Measurements from ENCODE around the gene LRIT3. TPM values are rescaled to one million over a fixed set of nuclear protein-coding genes. Genes with fewer than 3 reads are reported as not detected.

LRIT3 gene
- total and polyA plus RNA-seq, 2 of the 8 experiments (the other 6 are each of a cell fraction or from before 2014, with no cell fraction given): 0.11 TPM; not detected in 1

DNA sequence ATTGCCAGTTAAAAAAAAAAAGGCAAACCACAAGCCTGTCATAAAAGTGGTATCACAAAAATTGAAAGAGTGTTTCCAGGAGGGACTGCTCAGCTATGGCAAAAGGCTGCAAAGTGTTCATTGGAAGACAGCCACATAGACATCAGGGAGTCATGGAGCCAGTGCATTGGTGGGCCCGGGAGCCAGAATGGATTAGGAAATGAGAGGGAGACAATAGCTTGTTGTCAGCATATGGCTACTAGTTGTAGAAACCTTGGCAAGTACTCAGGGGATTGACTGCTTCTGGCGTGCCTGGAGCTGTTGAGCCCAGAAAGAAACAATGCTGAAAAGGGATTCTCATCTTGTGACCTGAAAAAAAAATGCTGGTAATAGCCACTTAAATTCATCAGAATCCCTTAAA is 27.3 kb upstream of the LRIT3 start:
- no peak overlapping the region for H3K23ac ChIP-seq (ENCODE audit: insufficient read length)
- H3K79me1 ChIP-seq (ENCODE audit: low read depth, low read length): peaks cover 3% of the 10 kb centered on the region
- no peak overlapping the region for H3K56ac ChIP-seq (replicated peaks; ENCODE audit: insufficient read length, low read depth, low read length)
- H3K18ac ChIP-seq (ENCODE audit: extremely low read depth, low read length): no peak overlapping the region
- H3K23me2 ChIP-seq (ENCODE audit: low read depth, low read length): peaks cover 5% of the 10 kb centered on the region
- no peak overlapping the region for H3K14ac ChIP-seq (ENCODE audit: insufficient read length)
- H4K20me1 ChIP-seq (replicated peaks in 1 of 2; ENCODE audit: control insufficient read depth in 1 of 2, insufficient read depth in 2 of 2, low read length in 2 of 2): peaks cover 0 to 2% of the 10 kb centered on the region in 2 experiments
- H2AK5ac ChIP-seq (ENCODE audit: low read depth, low read length): no peak overlapping the region
- FAIRE-seq (no peak), DNase-seq (ENCODE audit: low read depth in 1 of 2, low spot score in 2 of 2) (no peak)
- no peak overlapping the region for H3K27ac ChIP-seq (ENCODE audit: low read depth, low read length)
- H3K79me2 ChIP-seq (ENCODE audit: control insufficient read depth in 1 of 2, insufficient read depth in 2 of 2, low read length in 2 of 2): peaks cover 14 to 56% of the 10 kb centered on the region in 2 experiments
- H2BK5ac ChIP-seq (ENCODE audit: low read depth, low read length): no peak overlapping the region
- no peak overlapping the region for H3K4me2 ChIP-seq (ENCODE audit: insufficient read depth in 1 of 2, low read depth in 2 of 2, low read length in 2 of 2)
- POLR2A ChIA-PET (ENCODE audit: partially characterized antibody): interaction anchor here (0.7 kb wide), 1 partner anchor 264 kb away, joined by 3 read pairs; no protein-coding TSS in a partner anchor
- no peak overlapping the region for H3K4ac ChIP-seq (replicated peaks; ENCODE audit: insufficient read length, low read depth, low read length)
- no peak overlapping the region for H4K8ac ChIP-seq (ENCODE audit: extremely low read depth, insufficient read depth, low read length)
- H4K5ac ChIP-seq (ENCODE audit: insufficient read length, low read depth, low read length): no peak overlapping the region
- no peak overlapping the region for H3K4me3 ChIP-seq (ENCODE audit: extremely low read depth in 1 of 4, insufficient read depth in 2 of 4, low read depth in 3 of 4, low read length in 4 of 4)
- no peak overlapping the region for H4K91ac ChIP-seq (replicated peaks; ENCODE audit: insufficient read length, low read length)
- no peak overlapping the region for H2BK15ac ChIP-seq (ENCODE audit: low read length)
- H2BK120ac ChIP-seq (replicated peaks; ENCODE audit: low read depth, low read length): no peak overlapping the region
- CTCF ChIA-PET (ENCODE audit: partially characterized antibody): interaction anchor here (0.7 to 1.4 kb wide), 2 partner anchors 25 to 158 kb away, joined by 3 to 4 read pairs; no protein-coding TSS in a partner anchor
- H2BK20ac ChIP-seq (ENCODE audit: low read length): no peak overlapping the region
- peaks cover 10 to 82% (median 45%) of the 10 kb centered on the region in 4 experiments for H3K36me3 ChIP-seq (ENCODE audit: control insufficient read depth in 2 of 4, insufficient read depth in 4 of 4, low read length in 3 of 4)
- WGBS, 2 experiments (ENCODE audit: extremely low coverage in 1 of 2, insufficient coverage in 1 of 2, insufficient read length in 1 of 2, insufficient replicate concordance in 2 of 2, low coverage in 1 of 2, low lambda C conversion rate in 2 of 2, missing lambda C conversion rate in 1 of 2): 94% methylated on average over 2 of the region's 2 CpGs; no CpG with 5 or more reads in 1 of the 2 experiments
- no peaks in the 10 kb centered on the region for H3K9me3 ChIP-seq (ENCODE audit: insufficient read depth in 2 of 2, low read depth in 1 of 2, low read length in 1 of 2)
- H3K9ac ChIP-seq (replicated peaks in 1 of 4; ENCODE audit: extremely low read depth in 1 of 4, low read depth in 3 of 4, low read length in 3 of 4): no peak overlapping the region
- no peaks in the 10 kb centered on the region; a peak in 1 of 7 replicates for H3K4me1 ChIP-seq (replicated peaks in 1 of 4; ENCODE audit: control insufficient read depth in 3 of 4, insufficient read depth in 4 of 4, low read length in 3 of 4)
- H3K27me3 ChIP-seq (replicated peaks in 1 of 4; ENCODE audit: control insufficient read depth in 3 of 4, extremely low read depth in 1 of 4, insufficient read depth in 3 of 4, low read length in 3 of 4): no peaks in the 10 kb centered on the region
- no peak overlapping the region for H2AFZ ChIP-seq (ENCODE audit: low read length)
- H2BK12ac ChIP-seq (ENCODE audit: low read depth, low read length): no peak overlapping the region
- no peak for TF ChIP-seq CTCF (IDR thresholded peaks at IDR 0.05; ENCODE audit: control extremely low read depth in 1 of 3, insufficient read depth in 1 of 3, low read depth in 1 of 3, low read length in 3 of 3)
- TF ChIP-seq SIRT6 (IDR thresholded peaks at IDR 0.05; ENCODE audit: low read length): no peak
- no peak for TF ChIP-seq BACH1 (IDR thresholded peaks at IDR 0.05; ENCODE audit: low read length)
- TF ChIP-seq SP4 (IDR thresholded peaks at IDR 0.05; ENCODE audit: low read length): no peak
- TF ChIP-seq RFX5 (IDR thresholded peaks at IDR 0.05; ENCODE audit: borderline replicate concordance, low read depth, low read length): no peak
- TF ChIP-seq TEAD4 (IDR thresholded peaks at IDR 0.05; ENCODE audit: low read depth, low read length): no peak
- no peak for TF ChIP-seq HDAC6 (IDR thresholded peaks at IDR 0.05; ENCODE audit: low read depth, low read length)
- no peak for TF ChIP-seq SP2 (IDR thresholded peaks at IDR 0.05; ENCODE audit: low read length)

Data from H1 (cell line).